GM18951 (cell line): Measurements from ENCODE around the gene ZNF358.

Experiments
- POLR2A ChIP-seq: IDR thresholded peaks from 4 replicates; pipeline ENCODE4 v1.6.1; 2011; ENCODE audit warnings: mild to moderate bottlenecking; ENCODE audit not compliant: insufficient read length, insufficient read depth; ENCODE audit errors: extremely low read depth
- in situ Hi-C: fragments of 300-500 bp; cut with MboI; formaldehyde crosslinking; loops from one replicate; pipeline ENCODE4 v1.12.0; 2022; ENCODE audit warnings: low sequenced_read_pairs, mixed read lengths, inconsistent platforms; ENCODE audit not compliant: unreplicated experiment

The ZNF358 gene

DNA sequence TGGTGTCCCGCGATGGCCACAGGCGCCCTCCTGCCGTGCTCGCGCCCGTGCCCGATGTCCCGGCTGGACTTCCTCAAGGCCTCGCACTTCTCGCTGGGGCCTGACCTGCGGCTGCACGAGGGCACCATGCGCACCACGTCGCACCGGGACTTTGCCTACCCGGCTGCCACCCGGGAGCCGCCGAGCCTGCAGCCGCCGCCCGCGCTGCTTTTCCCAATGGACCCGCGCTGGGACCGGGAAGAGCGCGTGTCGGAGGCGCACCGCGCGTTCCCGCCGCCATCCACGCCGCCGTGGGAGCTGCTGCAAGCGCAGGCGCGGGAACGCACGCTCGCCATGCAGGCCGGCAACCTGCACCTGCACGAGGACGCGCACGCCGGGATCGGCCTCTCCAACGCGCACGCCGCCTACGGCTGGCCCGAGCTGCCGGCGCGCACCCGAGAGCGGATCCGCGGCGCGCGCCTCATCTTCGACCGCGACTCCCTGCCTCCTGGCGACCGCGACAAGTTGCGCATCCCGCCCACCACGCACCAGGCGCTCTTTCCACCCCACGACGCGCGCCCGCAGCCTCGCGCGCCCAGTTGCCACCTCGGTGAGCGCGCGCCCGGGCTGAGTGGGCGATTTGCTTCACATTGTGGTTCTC lies 15.0 kb upstream of the ZNF358 start:
- in situ Hi-C loops = no loop called here
- TF ChIP-seq POLR2A = no peak

DNA sequence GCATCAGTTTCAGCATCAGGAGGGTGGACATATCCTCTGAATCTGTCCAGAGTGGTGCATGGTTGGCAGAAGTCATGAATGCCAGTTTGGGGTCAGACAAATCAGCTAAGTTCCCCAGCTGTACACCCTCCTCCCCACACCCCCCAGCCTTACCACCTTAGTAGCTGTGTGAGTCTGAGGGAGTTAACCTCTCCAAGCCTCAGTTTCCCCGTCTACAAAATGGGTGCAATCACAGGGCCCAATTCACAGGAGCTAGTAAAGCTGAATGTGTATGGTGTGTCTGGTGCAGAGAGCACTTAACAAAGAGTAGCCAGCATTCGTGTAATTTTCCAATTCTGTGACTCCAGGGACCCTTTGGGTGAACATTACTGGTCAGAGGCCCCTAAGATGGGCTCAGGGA lies 13.4 kb upstream of the ZNF358 start:
- in situ Hi-C loops = no loop called here

DNA sequence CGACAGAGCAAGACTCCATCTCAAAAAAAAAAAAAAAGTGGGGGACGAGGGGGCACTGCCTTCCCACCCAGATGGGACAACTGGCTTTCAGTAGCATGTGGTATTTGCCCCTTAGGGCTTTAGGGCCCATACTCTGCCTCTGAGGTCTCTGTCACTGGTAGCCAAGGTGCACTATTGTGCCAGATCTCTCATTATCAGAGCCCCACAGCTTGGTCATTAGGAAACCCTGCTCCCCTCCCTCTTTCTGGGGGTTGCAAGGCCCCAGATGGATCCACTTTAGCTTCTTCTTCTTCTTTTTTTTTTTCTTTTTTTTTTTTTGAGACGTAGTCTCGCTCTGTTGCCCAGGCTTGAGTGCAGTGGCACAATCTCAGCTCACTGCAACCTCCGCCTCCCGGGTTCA lies 11.2 kb upstream of the ZNF358 start:
- in situ Hi-C loops = no loop called here
- TF ChIP-seq POLR2A = no peak

More for the DNA sequence above, 13.4 kb upstream of the ZNF358 start:
- no peak for TF ChIP-seq POLR2A

DNA sequence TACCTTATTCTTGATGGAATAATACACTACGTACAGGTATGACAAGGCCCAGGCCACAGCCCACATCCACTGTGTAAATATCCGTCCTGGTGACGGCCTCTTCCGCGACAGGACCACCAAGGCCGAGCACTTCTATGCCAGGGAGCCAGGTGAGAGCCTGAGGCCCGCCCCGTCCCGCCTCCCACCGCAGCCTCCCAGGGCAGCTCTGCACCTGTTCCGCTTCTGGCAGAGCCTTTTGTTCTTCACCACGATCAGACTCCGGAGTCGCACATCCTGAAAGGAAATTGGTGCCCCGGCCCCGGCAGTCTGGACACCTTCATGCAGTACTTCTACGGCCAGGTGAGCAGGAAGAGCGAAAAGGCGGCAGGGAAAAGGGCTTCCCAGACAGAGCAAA lies 10.6 kb upstream of the ZNF358 start:
- no peak for TF ChIP-seq POLR2A
- in situ Hi-C loops = no loop called here

DNA sequence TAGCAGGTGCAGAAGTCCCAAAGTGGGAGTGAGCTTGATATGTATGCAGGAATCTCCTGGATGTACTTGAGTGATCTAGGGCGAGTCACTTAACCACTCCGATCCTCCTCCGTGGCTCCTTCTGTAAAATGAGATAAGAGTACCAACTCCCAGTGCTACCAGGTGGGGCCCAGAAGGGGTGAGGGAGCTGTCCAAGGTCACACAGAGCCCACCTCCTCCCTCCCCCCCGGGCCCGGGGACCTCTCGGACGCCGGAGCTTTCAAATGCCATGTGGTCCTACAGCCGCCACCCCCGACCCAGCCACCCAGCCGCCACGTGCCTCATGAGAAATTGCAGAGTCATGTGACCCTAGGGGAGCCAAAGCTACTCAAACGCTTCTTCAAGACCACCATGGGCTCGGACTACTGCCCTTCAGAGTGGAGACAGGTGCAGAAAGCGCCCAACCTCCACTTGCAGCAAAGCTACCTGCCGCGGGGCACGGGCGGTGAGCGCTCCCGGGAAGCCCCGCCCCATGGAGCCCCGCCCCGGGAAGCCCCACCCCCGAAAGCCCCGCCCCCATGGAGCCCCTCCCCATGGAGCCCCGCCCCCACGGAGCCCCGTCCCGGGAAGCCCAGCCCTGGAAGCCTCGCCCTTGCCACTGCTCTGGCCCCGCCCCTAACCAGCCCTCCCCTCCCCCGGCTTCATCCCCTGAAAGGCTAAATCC lies 10.1 kb upstream of the ZNF358 start:
- no peak for TF ChIP-seq POLR2A
- in situ Hi-C loops = no loop called here

DNA sequence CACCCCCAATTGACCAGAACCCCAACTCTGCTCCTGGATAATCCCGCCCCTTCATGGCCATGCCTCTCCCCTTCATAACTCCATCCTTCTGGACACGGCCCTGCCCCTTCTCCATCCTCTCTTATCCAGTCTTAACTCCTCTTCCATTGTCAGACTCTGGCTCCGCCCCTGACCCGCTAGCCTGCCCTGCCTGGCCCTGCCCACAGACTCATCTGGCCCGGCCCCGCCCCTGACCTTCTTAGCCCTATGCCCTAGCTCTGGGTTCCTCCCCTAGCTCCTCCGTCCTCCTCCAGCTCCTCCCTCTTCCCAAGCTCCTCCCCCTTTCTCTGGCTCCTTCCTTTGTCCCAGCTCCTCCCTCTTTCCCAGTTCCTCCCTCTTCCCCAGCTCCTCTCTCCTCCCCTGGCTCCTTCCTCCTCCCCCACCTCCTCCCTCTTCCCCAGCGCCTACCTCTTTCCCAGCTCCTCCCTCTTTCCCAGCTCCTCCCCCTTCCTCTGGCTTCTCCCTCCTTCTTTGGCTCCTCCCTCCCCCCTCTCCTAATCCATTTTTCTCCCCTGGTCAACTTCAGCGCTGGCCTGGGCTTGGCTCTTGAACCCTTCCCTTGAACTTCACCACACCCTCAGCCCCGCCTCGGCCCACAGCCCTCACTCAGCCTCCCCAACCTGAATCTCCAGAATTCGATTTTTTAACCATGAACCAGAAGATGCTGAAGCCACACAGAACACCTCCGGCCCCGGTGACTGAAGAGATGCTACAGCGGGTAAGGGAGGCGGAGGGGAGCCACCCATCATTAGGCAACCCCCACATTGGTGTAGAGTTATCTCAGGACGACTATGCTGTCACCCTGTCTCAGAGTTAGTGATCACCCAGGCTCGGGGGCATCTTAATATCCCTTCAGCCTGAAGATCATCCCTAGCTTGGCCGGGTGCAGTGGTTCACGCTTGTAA lies 9.2 kb upstream of the ZNF358 start:
- in situ Hi-C loops = no loop called here
- TF ChIP-seq POLR2A = no peak

DNA sequence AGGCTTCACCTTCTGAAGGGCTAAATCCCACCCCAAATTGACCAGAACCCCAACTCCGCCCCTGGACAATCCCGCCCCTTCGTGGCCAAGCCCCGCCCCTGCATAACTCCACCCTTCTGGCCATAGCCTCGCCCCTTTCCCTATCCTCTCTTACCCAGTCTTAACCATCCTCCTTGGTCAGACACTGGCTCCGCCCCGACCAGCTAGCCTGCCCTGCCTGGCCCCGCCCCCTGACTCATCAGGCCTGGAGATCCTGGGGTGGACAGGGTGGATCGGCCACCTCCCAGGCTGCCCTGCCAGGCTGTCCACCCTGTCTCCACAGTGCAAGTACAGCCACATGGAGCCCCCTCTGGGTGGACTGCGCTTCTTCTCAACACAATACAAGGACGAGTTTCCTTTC lies 8.0 kb upstream of the ZNF358 start:
- in situ Hi-C loops = no loop called here
- no peak for TF ChIP-seq POLR2A

DNA sequence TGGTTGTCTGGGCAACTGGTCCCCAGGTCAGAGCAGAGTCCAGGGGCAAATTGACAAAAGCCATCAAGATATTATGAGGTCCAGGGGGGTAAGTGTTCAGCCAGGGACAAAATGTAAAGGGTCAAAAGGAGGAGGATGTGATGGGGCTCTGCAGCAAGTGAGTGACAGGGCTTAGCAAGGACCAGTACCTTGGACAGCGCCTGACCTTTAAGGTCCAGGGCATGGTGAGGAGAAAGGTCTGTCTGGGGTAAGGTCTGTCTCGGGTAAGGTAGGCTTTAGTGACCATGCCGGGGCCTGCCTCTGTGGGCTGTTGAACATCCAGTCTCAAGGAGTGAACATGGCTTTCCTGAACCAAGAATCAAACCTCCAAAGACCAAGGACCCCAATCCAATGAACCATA lies 6.3 kb upstream of the ZNF358 start:
- TF ChIP-seq POLR2A = no peak

DNA sequence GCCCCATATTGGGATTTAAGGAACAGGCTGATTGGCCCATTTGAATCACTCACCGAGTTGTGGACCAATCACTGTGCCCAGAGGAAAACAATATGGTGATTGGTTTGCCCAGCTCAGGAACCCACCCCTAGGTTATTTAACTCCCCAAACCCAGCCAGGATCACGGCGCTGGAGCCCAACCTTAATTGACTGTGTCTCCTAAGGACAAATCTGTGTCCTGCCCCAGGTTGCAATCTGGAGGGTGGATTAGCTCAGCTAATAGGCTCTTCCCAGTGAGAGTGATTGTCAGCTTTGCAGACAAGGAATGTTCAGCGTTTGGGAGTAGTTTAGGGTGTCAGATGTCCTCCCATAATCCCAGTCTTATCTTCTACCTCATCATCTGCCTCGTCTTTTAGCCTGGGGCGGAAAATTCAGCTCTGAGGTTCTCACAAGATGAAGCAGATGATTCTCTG lies 3.5 kb upstream of the ZNF358 start:
- no peak for TF ChIP-seq POLR2A
- in situ Hi-C loops = no loop called here

More for the DNA sequence above, 6.3 kb upstream of the ZNF358 start:
- in situ Hi-C loops = no loop called here

DNA sequence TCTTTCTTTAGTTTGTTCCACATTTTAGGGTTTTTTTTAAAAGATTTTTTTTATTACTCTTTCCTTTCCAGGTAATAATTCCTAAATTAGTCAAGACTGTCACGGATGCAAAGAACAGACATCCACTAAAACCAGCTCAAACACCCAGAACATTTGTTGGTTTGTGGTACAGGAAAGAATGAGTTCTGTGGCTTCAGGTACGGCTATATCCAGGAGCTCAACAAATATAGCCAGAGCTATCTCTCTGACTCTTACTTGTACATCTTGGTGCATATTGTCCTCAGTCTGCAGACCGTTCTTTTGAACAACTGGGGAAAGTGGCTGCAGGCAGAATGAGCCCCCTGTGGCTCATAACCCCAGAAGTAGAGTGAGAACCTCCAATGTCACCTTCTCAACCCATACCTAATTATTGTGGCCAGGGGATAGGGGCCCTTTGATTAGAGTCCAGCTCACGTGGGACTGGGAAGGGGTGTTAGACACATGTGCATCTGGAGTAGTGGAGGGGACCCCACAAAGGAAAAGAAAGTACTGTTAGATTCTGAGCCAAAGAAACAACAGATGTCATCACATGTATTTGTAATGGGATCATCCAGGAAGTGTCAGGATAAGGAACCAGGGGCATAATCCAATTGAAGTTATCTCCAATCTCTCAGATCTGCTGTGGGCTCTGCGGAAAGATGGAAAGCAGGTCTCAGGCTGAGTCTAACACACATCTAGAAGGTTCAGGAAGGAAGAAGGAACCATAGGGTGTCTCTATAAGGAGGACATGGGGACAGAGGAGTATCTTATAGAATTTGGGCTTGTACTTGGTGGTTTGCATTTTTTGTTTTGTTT lies 1.9 kb upstream of the ZNF358 start:
- TF ChIP-seq POLR2A = no peak
- in situ Hi-C loops = no loop called here

DNA sequence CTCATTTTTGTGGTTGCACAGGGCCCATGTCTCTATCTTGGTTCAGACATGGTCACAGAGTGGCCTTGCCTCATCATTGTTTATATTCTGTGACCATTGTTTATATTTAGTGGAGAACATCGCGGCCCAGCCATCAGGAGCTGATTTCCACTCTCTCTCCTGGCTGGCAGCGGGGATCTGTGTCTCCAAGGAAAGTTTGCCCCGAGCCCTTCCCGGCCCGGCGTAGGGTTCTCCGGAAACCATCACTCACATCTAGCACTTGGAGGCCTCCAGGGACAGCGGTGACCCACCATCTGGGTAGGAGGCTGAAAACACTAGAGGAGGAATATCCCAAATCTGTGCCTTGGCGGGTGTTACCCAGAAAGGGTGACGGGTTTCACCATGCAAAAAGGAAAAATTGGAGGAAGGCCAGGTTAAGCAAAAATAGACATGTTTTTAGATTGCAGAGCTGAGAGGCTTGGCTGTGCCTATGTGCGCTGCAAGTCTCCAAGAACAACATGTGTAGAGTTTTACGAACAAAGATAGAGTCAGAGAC lies 726 bp upstream of the ZNF358 start:
- TF ChIP-seq POLR2A = no peak
- in situ Hi-C loops = no loop called here

DNA sequence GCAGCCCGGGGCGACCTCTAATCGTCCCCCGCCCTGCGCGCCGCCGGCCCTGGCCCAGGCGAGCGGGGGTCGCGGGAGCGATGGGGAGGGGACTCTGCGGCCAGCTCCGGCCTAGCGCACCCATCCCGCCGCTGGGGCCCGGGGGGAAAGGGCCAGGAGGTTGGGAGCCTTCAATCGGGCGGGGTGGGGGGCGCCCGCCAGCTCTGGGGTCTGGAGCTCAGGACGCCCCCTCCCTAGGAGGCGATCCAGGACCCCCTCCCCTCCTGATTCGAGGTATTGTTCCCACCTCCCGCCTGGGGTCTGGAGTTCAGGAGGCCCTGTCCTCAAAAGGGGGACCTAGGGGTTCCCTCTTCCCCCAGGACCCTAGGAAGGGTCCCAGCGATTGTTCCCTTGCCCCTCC lies 430 bp downstream of the ZNF358 start:
- no peak for TF ChIP-seq POLR2A
- in situ Hi-C loops = no loop called here
